ENCODE measurements around the gene CAMTA1.

The CAMTA1 gene

GRCh38 chr1:7584157-7584556 lies 798.9 kb downstream of the CAMTA1 start:
- TF ChIP-seq, protein P1, sequence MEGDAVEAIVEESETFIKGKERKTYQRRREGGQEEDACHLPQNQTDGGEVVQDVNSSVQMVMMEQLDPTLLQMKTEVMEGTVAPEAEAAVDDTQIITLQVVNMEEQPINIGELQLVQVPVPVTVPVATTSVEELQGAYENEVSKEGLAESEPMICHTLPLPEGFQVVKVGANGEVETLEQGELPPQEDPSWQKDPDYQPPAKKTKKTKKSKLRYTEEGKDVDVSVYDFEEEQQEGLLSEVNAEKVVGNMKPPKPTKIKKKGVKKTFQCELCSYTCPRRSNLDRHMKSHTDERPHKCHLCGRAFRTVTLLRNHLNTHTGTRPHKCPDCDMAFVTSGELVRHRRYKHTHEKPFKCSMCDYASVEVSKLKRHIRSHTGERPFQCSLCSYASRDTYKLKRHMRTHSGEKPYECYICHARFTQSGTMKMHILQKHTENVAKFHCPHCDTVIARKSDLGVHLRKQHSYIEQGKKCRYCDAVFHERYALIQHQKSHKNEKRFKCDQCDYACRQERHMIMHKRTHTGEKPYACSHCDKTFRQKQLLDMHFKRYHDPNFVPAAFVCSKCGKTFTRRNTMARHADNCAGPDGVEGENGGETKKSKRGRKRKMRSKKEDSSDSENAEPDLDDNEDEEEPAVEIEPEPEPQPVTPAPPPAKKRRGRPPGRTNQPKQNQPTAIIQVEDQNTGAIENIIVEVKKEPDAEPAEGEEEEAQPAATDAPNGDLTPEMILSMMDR (IDR thresholded peaks at IDR 0.05; ENCODE audit: control insufficient read depth, extremely low read depth, insufficient read depth): no peak
- no peak for DNase-seq (ENCODE audit: low read depth)
- H3K4me3 ChIP-seq (ENCODE audit: low read depth, low read length): no peak overlapping the region

DNA sequence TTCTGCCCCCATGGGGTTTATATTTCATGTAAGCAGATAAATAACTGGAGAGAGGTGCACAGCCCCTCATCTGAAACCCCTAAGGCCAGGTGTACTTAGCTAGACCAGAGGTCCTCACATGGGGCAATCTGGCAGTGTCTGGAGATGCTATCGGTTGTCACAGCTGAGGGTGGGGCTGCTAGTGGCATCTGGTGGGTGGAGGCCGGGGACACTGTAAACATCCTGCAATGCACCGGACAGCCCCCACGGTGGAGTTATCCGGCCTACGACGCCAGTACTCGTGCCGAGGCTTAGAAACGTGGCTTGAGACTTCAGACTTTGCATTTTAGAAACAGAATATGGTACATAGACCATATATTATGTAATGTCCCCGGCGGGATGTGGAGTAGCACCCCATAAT lies 799.4 kb downstream of the CAMTA1 start:
- TF ChIP-seq, protein P1 (IDR thresholded peaks at IDR 0.05; ENCODE audit: control insufficient read depth, extremely low read depth, insufficient read depth): no peak
- no peak overlapping the region for H3K4me3 ChIP-seq (ENCODE audit: low read depth, low read length)
- no peak for DNase-seq (ENCODE audit: low read depth)

GRCh38 chr1:7585216-7585907 lies 800.1 kb downstream of the CAMTA1 start:
- TF ChIP-seq, protein P1 (IDR thresholded peaks at IDR 0.05; ENCODE audit: control insufficient read depth, extremely low read depth, insufficient read depth): no peak
- no peak overlapping the region for H3K4me3 ChIP-seq (ENCODE audit: low read depth, low read length)
- no peak for DNase-seq (ENCODE audit: low read depth)

- no peak for DNase-seq (ENCODE audit: low read depth)
- no peak overlapping the region for H3K4me3 ChIP-seq (ENCODE audit: low read depth, low read length)
- TF ChIP-seq, protein P1 (IDR thresholded peaks at IDR 0.05; ENCODE audit: control insufficient read depth, extremely low read depth, insufficient read depth): 0 out of 2 replicates have a peak, but pooled peaks have one; percentile 1
Measured at GRCh38 chr1:7586031-7586941, 801.0 kb downstream of the CAMTA1 start.

DNA sequence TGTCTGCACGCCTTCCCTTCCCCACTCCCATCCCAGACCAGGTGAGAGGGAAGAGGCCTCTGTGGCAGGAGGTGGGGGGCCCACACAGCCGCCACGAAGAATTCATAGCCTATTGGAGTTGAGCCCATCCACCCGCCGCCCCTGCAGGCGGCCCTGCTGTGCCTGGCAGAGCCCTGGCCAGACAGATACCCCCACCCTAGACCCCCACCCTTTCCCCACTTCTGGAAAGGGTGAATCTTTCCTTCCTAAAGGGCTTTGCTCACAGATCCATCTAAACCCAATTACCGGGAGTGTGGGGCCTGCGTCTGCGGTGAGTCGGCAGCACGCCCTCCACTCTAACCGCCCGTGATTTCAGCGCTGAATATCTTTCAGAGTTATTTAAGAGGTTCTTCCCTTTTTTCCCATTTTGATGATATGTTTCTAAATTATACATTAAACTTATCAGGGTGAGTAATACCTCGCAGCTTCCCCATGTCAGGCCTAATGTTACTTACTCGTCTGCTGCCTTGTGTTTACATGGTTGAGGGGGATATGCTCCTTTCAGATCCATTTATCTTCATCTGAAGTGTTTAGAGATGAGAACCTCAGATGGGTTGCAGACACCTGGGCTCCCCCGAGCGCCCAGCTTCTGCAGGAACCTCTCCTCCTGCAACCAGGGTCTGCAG lies 802.0 kb downstream of the CAMTA1 start:
- H3K4me3 ChIP-seq (ENCODE audit: low read depth, low read length): no peak overlapping the region
- DNase-seq (ENCODE audit: low read depth): no peak
- TF ChIP-seq, protein P1 (IDR thresholded peaks at IDR 0.05; ENCODE audit: control insufficient read depth, extremely low read depth, insufficient read depth): no peak

- no peak overlapping the region for H3K4me3 ChIP-seq (ENCODE audit: low read depth, low read length)
- no peak for DNase-seq (ENCODE audit: low read depth)
- TF ChIP-seq, protein P1 (IDR thresholded peaks at IDR 0.05; ENCODE audit: control insufficient read depth, extremely low read depth, insufficient read depth): no peak
Measured at GRCh38 chr1:7587773-7588456, 802.7 kb downstream of the CAMTA1 start.
